Kasumi-1 (cell line): ENCODE measurements around the gene SERINC3.
"Not testable (repeated sequence)": the region's sequence is repeated elsewhere in the genome, so short reads cannot be mapped to it uniquely, and the experiment has no call there.

Source experiments
- DNase-seq, 2 experiments: peaks; one replicate each; lab custom pipeline; 2025; lab: John Stamatoyannopoulos, UW

SERINC3 gene

GRCh38 chr20:44491635-44492395, 30.1 kb downstream of the SERINC3 start:
- DNase-seq = no peak

- DNase-seq = no peak
Observed at GRCh38 chr20:44489931-44490330, 31.9 kb downstream of the SERINC3 start.

- no peak for DNase-seq
Observed at GRCh38 chr20:44489223-44489622, 32.6 kb downstream of the SERINC3 start.

GRCh38 chr20:44488551-44488950, 33.3 kb downstream of the SERINC3 start:
- DNase-seq = no peak

GRCh38 chr20:44485830-44486198, 36.1 kb downstream of the SERINC3 start:
- no peak for DNase-seq

- DNase-seq = no peak
Observed at GRCh38 chr20:44485078-44485829, 36.6 kb downstream of the SERINC3 start.

- no peak for DNase-seq
Observed at GRCh38 chr20:44483112-44483511, 38.8 kb downstream of the SERINC3 start.

GRCh38 chr20:44481719-44482416, 40.0 kb downstream of the SERINC3 start:
- no peak for DNase-seq

GRCh38 chr20:44480097-44480496, 41.8 kb downstream of the SERINC3 start:
- no peak for DNase-seq

GRCh38 chr20:44479643-44480042, 42.2 kb downstream of the SERINC3 start:
- no peak for DNase-seq

- no peak for DNase-seq
Observed at GRCh38 chr20:44478206-44478605, 43.7 kb downstream of the SERINC3 start.

GRCh38 chr20:44477151-44477550, 44.7 kb downstream of the SERINC3 start:
- no peak for DNase-seq

- peak; percentile 49 to 62 for DNase-seq
Observed at GRCh38 chr20:44475694-44476560, 45.9 kb downstream of the SERINC3 start, which contains the start of gene TTPAL. Gene TTPAL (plus strand): TSS chr20:44475874. CDS start chr20:44480000, 4,126 bp downstream.

GRCh38 chr20:44475372-44475693, 46.5 kb downstream of the SERINC3 start:
- no peak for DNase-seq

GRCh38 chr20:44472283-44472682, 49.6 kb downstream of the SERINC3 start:
- not testable (repeated sequence) for DNase-seq

- no peak for DNase-seq
Observed at GRCh38 chr20:44471481-44471882, 50.4 kb downstream of the SERINC3 start.

GRCh38 chr20:44470327-44470726, 51.5 kb downstream of the SERINC3 start:
- DNase-seq = no peak

- DNase-seq = no peak
Observed at GRCh38 chr20:44468044-44468782, 53.7 kb downstream of the SERINC3 start.

- DNase-seq = no peak
Observed at GRCh38 chr20:44467289-44467883, 54.5 kb downstream of the SERINC3 start.

GRCh38 chr20:44465001-44465560, 56.8 kb downstream of the SERINC3 start:
- no peak for DNase-seq
